ENCODE data around the gene TIPRL. TPM values are rescaled to one million over a fixed set of nuclear protein-coding genes. Genes with fewer than 3 reads are reported as not detected.

TIPRL gene
- 23.7 TPM for total RNA-seq
- long read RNA-seq, transcript TIPRL-202 (7 exons, 3,032 nt), result major isoform, 29 of 33 reads
- long read RNA-seq, partial matches to known transcripts, result 1 of 33 reads
- long read RNA-seq, other reads (novel, unspliced or antisense), result 3 of 33 reads

DNA sequence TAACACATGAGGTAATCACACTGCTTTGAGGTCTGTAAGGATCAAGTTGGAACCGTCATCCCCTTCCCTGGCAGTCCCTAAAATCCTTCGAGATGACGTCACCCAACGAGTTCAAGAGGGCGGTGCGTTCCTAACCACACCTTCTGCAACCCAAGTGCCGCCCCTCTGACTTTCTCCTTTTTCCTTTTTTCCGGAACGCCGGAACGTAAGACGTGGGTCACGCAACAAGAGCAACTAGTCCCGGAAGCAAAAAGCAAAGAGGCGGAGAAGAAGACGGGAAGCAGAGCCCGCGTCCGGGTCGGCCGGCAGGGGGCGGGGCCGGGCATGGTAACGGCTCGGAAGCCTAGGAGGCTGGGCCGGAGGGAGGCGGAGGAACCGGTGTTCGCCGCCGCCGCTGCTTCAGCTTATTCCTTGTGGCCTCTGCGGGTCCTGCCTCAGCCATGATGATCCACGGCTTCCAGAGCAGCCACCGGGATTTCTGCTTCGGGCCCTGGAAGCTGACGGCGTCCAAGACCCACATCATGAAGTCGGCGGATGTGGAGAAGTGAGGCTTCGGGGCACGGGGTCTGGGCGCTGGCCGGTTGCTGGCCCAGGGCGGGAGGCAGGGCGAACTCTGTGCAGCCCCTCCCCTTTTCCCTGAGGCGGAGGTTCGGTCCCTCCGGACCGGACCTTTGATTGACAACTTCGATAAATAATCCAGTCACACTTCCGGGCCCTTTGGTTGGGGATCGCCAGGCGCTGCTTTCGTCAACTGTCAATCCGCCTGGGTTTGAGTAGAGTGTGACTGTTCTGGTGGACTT is at the start of gene TIPRL:
TIPRL (plus strand) TSS at position 325 of the 800 bp plus-strand sequence; CDS start at position 441, 116 bp downstream.
- DNase-seq, result peak; percentile 97
- Histone ChIP-seq H3K4me1 (peaks cover 20% of the 10 kb centered on the region), H3K27me3 (ENCODE audit: low read depth) (no peaks in the 10 kb centered on the region), H3K9me3 (no peaks in the 10 kb centered on the region), H3K36me3 (no peaks in the 10 kb centered on the region), H3K27ac (peak within 1 kb of the TSS; percentile 92), H3K4me3 (peak within 1 kb of the TSS; percentile 92)
- TF ChIP-seq, protein P1, sequence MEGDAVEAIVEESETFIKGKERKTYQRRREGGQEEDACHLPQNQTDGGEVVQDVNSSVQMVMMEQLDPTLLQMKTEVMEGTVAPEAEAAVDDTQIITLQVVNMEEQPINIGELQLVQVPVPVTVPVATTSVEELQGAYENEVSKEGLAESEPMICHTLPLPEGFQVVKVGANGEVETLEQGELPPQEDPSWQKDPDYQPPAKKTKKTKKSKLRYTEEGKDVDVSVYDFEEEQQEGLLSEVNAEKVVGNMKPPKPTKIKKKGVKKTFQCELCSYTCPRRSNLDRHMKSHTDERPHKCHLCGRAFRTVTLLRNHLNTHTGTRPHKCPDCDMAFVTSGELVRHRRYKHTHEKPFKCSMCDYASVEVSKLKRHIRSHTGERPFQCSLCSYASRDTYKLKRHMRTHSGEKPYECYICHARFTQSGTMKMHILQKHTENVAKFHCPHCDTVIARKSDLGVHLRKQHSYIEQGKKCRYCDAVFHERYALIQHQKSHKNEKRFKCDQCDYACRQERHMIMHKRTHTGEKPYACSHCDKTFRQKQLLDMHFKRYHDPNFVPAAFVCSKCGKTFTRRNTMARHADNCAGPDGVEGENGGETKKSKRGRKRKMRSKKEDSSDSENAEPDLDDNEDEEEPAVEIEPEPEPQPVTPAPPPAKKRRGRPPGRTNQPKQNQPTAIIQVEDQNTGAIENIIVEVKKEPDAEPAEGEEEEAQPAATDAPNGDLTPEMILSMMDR (IDR thresholded peaks at IDR 0.05), result peak; percentile 60
- intact Hi-C loops (cut with DNase I), result no loop called here
- ATAC-seq, result peak; percentile 99

- no peak for ATAC-seq
- Histone ChIP-seq H3K4me3 (no peak overlapping the region), H3K9me3 (no peaks in the 10 kb centered on the region), H3K27ac (no peak overlapping the region), H3K4me1 (peaks cover 8% of the 10 kb centered on the region), H3K27me3 (ENCODE audit: low read depth) (no peaks in the 10 kb centered on the region), H3K36me3 (no peaks in the 10 kb centered on the region)
- intact Hi-C loops (cut with DNase I), result no loop called here
- TF ChIP-seq, protein P1 (IDR thresholded peaks at IDR 0.05), result no peak
- no peak for DNase-seq
Measured at GRCh38 chr1:168129933-168130332, 48.8 kb upstream of the TIPRL start.

DNA sequence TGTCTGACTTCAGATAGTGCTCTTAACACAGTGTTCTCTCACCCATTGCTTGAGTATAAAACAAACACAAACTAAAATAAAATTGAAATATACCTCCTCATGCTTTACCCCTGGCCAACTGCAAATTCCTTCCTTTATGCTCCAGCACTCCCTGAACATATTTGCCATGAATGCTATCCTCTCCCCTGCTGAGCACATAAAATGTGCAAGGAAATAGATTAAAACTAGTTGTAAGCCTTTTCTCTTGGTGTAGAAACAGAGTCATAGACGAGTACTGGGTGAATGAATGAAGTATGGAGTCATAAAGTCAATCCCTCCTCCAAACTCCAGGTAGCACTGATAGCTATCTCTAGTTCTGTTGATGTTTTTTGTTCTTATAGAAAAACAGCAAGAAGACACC is 44.6 kb upstream of the TIPRL start:
- DNase-seq (no peak), ATAC-seq (no peak)
- no peaks in the 10 kb centered on the region for H3K9me3 ChIP-seq
- no peaks in the 10 kb centered on the region for H3K27me3 ChIP-seq (ENCODE audit: low read depth)
- no peak overlapping the region for H3K27ac ChIP-seq
- TF ChIP-seq, protein P1 (IDR thresholded peaks at IDR 0.05), result no peak
- H3K4me1 ChIP-seq, result peaks cover 27% of the 10 kb centered on the region
- intact Hi-C loops (cut with DNase I), result no loop called here
- no peak overlapping the region for H3K4me3 ChIP-seq
- no peaks in the 10 kb centered on the region for H3K36me3 ChIP-seq

- Histone ChIP-seq H3K36me3 (no peaks in the 10 kb centered on the region), H3K4me1 (peaks cover 27% of the 10 kb centered on the region), H3K9me3 (no peaks in the 10 kb centered on the region), H3K27me3 (ENCODE audit: low read depth) (no peaks in the 10 kb centered on the region), H3K4me3 (no peak overlapping the region), H3K27ac (no peak overlapping the region)
- no peak for ATAC-seq
- no peak for DNase-seq
- TF ChIP-seq, protein P1 (IDR thresholded peaks at IDR 0.05), result no peak
- intact Hi-C loops (cut with DNase I), result no loop called here
Measured at GRCh38 chr1:168134642-168135041, 44.1 kb upstream of the TIPRL start.

GRCh38 chr1:168135116-168135920 is 43.4 kb upstream of the TIPRL start:
- no peak overlapping the region for H3K27ac ChIP-seq
- TF ChIP-seq, protein P1 (IDR thresholded peaks at IDR 0.05), result no peak
- peak; percentile 20 to 21 for ATAC-seq

More at GRCh38 chr1:168135116-168135920, 43.4 kb upstream of the TIPRL start:
- no peak for DNase-seq
- Histone ChIP-seq H3K36me3 (no peaks in the 10 kb centered on the region), H3K9me3 (no peaks in the 10 kb centered on the region), H3K27me3 (ENCODE audit: low read depth) (no peaks in the 10 kb centered on the region), H3K4me3 (peak overlapping the region; percentile 79), H3K4me1 (peaks cover 27% of the 10 kb centered on the region)
- intact Hi-C loops (cut with DNase I), result no loop called here
